ENCODE results near the gene DDX43. TPM values are rescaled to one million over a fixed set of nuclear protein-coding genes. Genes with fewer than 3 reads are reported as not detected.

DDX43 gene
- not detected in 5 replicates for total RNA-seq (2022; extraction: Qiagen RNA extraction; ENCODE audit: low read depth)

DNA sequence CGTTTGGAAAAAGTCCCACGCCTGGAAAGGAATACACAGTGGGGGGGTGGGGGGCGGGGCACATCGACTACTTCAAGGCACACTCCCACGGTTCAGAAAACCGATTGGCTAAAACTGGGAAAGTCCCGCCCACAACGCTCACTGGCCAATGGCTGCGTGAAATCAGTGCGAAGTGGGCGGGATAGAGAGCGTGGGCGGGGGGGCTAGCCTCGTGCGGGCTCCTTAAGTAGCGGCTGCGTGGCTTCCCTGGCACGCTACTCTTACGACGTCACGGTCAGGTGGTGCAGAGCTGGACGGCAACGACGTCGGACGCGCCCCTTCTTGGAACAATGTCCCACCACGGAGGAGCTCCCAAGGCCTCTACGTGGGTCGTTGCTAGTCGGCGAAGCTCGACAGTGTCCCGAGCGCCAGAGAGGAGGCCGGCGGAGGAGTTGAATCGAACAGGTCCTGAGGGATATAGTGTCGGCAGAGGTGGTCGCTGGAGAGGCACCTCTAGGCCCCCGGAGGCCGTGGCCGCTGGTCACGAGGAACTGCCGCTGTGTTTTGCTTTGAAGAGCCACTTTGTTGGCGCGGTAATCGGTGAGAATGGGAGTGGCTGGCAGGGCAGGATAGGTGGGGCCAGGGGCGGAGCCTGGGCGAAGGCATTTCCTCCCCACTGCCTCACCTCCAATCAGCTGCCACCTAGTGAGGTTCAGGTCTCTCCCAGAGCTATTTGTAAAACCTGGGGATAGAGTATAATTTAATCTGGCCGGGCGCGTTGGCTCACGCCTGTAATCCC lies at the start of gene DDX43:
Gene DDX43, plus strand, starts transcription at position 252 of the 778 bp plus-strand sequence. Its CDS starts 78 bp downstream, at position 330.

DNA sequence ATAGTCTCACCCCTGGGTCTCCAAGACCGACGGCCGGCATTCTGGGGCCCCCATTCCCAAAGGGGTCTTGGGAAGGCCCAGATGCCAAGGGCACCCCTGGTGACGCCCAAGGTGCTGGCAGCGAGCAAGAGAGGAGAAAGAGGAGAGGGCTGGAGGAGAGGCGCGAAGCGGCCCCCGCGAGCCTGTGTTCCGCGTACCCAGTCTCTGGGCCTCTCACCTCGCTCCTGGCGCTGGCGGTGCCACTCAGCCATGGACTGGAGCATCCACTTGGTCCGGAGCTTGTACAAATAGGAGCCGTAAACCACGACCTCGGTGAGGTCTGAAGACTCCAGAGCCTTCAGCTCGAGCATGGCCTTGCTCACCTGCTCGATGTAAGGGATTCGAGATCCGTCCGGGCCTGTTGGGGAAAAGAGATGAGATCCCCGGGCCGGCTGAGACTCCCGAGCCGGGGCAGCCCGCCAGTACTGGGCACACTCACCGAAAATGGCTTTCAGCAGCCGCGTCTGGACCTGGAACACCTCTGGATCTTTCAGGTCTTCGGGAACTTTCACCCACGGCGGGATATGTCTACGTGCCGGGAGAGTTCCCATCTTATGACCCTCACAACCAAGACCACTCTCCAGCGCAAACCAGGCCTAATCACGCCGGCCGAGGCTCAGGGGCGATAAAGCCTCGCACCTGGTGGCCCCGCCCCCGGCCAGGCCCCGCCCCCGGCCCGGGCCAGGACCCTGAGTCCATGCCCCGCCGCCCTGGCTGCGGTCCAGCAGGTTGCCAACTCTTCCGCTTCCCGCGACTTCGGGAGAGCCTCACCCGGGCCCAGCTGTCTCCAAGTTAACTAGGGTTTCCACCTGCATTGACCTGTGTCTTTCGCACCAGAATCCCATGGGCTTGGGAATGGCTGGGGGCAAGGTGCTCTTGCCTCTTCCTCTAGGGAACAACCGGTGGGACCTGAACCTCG lies 40.7 kb upstream of the DDX43 start, which contains the start of gene DPPA5:
Gene DPPA5, minus strand, starts transcription at position 641 of the 958 bp plus-strand sequence. Its CDS starts 51 bp downstream, at position 590.

DNA sequence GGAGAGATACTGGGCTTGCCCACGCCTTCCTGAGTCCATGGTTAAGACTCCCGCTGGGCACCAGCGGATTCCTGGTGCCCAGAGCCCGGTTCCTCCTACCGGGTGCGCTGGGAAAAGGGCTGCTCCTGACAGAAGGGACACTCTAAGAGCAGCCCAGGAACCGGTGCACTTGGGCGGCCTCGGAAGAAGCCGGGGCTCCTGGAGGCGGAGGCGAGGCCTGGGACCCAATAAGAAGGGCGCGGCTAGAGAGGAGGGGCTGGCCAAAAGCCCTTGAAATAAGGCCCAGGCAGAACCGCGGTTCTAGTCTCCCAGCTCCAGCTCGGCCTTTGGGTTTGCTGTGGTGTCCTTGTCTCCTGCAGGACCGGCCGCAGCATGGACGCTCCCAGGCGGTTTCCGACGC lies 32.3 kb upstream of the DDX43 start, which contains the start of gene KHDC3L:
Gene KHDC3L, plus strand, starts transcription at position 301 of the 400 bp plus-strand sequence. Its CDS starts 72 bp downstream, at position 373.

DNA sequence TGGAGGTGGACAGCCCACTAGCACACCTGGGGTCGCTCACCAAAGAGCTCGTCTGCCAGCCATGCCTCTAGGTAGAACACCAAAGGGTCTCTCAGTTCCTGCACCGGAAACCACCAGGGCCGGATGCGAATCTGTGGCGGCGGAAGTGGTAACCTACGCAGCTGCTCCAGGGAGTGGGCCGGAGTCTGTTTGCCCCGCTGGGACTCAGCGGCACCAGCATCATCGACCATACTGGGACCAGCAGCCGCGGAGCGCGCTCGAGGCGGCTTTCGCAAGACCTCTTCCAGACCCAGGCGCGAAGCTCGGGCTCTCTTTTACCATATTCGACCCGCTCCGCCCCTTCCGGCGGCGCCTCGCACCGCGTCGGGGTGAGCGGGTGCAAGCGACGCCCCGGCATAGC lies 25.1 kb upstream of the DDX43 start, which contains the start of gene OOEP:
Gene OOEP, minus strand, starts transcription at position 335 of the 400 bp plus-strand sequence. Its CDS starts 105 bp downstream, at position 230.

DNA sequence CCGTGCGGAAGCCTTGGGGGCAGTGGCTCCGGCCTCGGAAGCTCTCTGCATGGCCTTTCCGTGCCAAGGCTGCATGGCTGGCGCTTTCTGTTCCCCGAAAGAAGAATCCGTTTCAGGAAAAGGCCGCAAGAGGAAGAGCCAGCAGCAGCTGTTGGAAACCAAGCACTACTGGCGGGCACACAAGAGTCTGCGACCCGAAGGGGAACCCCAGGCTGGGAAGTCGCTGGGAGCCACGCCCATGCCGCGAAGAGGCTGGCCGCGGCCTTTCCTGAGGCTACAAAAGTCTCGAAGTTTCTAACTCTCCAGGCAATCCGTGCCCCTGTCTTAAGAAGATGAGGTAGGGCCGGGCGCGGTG lies 57.5 kb downstream of the DDX43 start, which contains the start of gene CGAS:
Gene CGAS, minus strand, starts transcription at position 191 of the 355 bp plus-strand sequence. Its CDS starts 116 bp downstream, at position 75.

DNA sequence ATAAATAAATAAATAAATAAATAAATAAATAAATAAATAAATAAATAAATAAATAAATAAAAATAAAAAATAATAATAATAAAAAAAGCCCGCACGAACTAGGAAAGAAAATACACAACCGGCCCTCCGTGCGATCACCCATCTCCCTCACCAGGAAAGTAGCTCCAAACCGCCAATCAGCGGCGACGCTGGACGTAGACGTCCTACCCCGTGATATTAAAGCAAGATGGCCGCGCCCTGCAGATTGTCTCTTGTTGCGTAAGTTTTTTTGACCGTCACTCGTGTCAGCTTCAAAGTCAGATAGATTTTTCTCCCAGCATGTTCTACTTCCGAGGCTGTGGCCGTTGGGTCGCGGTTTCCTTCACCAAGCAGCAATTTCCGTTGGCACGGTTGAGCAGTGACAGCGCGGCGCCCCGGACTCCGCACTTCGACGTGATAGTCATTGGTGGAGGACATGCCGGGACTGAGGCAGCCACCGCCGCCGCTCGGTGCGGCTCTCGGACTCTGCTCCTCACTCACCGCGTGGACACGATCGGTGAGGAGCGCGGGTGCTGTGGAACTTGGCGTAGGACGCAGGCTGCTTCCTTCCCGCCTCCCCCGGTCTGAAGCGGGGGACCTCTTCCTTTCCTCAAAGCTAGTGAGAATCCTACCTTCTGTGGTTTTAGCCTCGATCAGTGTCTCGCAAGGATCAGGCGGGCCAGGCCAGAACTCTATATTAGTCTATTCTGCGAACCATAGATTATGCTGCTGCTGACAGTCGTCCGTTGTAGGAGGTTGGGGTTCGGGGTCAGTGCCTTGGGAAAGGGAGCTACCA lies 67.1 kb downstream of the DDX43 start, which contains the start of gene MTO1:
Gene MTO1, plus strand, starts transcription at position 201 of the 814 bp plus-strand sequence. Its CDS starts 118 bp downstream, at position 319.

Other genes with a start within 250 kb of the DDX43 start
- 0.25 to 0.51 TPM (median 0.39 TPM) in 4 of 5 replicates, not detected in the other for gene KHDC1L, start 169.3 kb upstream of the DDX43 start, total RNA-seq (2022; extraction: Qiagen RNA extraction; ENCODE audit: low read depth)
- gene KHDC1, start 131.6 kb upstream of the DDX43 start, total RNA-seq (2022; extraction: Qiagen RNA extraction; ENCODE audit: low read depth): 2.2 to 4.0 TPM (median 3.5 TPM) in 5 replicates
- not detected in 5 replicates for gene DPPA5, start 40.6 kb upstream of the DDX43 start, total RNA-seq (2022; extraction: Qiagen RNA extraction; ENCODE audit: low read depth)
- not detected in 5 replicates for gene KHDC3L, start 32.2 kb upstream of the DDX43 start, total RNA-seq (2022; extraction: Qiagen RNA extraction; ENCODE audit: low read depth)
- gene OOEP, start 24.9 kb upstream of the DDX43 start, total RNA-seq (2022; extraction: Qiagen RNA extraction; ENCODE audit: low read depth): not detected in 5 replicates
- 4.8 to 5.6 TPM (median 5.2 TPM) in 5 replicates for gene CGAS, start 57.5 kb downstream of the DDX43 start, total RNA-seq (2022; extraction: Qiagen RNA extraction; ENCODE audit: low read depth)
- 9.8 to 12.1 TPM (median 10.8 TPM) in 5 replicates for gene MTO1, start 66.9 kb downstream of the DDX43 start, total RNA-seq (2022; extraction: Qiagen RNA extraction; ENCODE audit: low read depth)
- 7,070 to 9,476 TPM (median 7,700 TPM) in 5 replicates for gene EEF1A1, start 126.2 kb downstream of the DDX43 start, total RNA-seq (2022; extraction: Qiagen RNA extraction; ENCODE audit: low read depth)